SK-N-SH (cell line): Measurements from ENCODE around the gene MRNIP.

ENCODE experiments used
- CTCF ChIP-seq: fragments of 200-600 bp; sonication (generic); IDR thresholded peaks from 2 replicates; pipeline ENCODE4 v1.6.1; 2017; ENCODE audit warnings: antibody characterized with exemption, mild to moderate bottlenecking, moderate library complexity
- FOSL2 ChIP-seq: IDR thresholded peaks from 2 replicates; pipeline ENCODE4 v1.4.0; 2012; ENCODE audit warnings: low read depth, mild to moderate bottlenecking, moderate library complexity, borderline replicate concordance
- FOXJ3 ChIP-seq: sonication (generic); formaldehyde crosslinking; IDR thresholded peaks from 2 replicates; pipeline ENCODE4 v1.5.1; 2020; ENCODE audit warnings: mild to moderate bottlenecking, missing genetic modification reagents
- MEF2A ChIP-seq: IDR thresholded peaks from 2 replicates; pipeline ENCODE4 v1.4.0; 2012; ENCODE audit warnings: low read depth, borderline replicate concordance
- REST ChIP-seq: IDR thresholded peaks from 2 replicates; pipeline ENCODE4 v1.6.1; 2012; ENCODE audit warnings: mild to moderate bottlenecking, low read depth, low read length, moderate library complexity
- TAF1 ChIP-seq: IDR thresholded peaks from 2 replicates; pipeline ENCODE4 v1.6.1; 2012; ENCODE audit warnings: low read depth, mild to moderate bottlenecking, low read length, moderate library complexity, borderline replicate concordance
- YY1 ChIP-seq: IDR thresholded peaks from 2 replicates; pipeline ENCODE4 v1.4.0; 2012; ENCODE audit warnings: low read depth, mild to moderate bottlenecking

- TF ChIP-seq CTCF = no peak
- no peak for TF ChIP-seq TAF1
- TF ChIP-seq REST = no peak
- TF ChIP-seq FOXJ3 = no peak
- TF ChIP-seq MEF2A = no peak
- no peak for TF ChIP-seq YY1
- TF ChIP-seq FOSL2 = no peak
Observed at GRCh38 chr5:179893076-179893957, 34.7 kb upstream of the MRNIP start.
